ENCODE results near the gene ISCU. TPM values are rescaled to one million over a fixed set of nuclear protein-coding genes. Genes with fewer than 3 reads are reported as not detected.

Gene ISCU
- total and polyA plus RNA-seq, 9 of the 15 experiments (the other 6 are each of a cell fraction or from before 2014, with no cell fraction given): 15.9 to 92.5 (median 77.3) TPM

GRCh38 chr12:108514973-108515814, 47.2 kb upstream of the ISCU start, which contains the start of gene FICD (continued):
- TF ChIP-seq TSHZ1 (CRISPR knock-in tag; IDR thresholded peaks at IDR 0.05) (no peak), FOXP4 (CRISPR knock-in tag; IDR thresholded peaks at IDR 0.05; ENCODE audit: borderline replicate concordance) (peak; percentile 94), HNRNPH1 (optimal IDR thresholded peaks at IDR 0.05; ENCODE audit: low read depth, low read length) (no peak), ZNF444 (CRISPR knock-in tag; IDR thresholded peaks at IDR 0.05) (no peak), CTBP1 (IDR thresholded peaks at IDR 0.05; ENCODE audit: borderline replicate concordance) (peak; percentile 17; the same call in 1 of the 2 replicates), POLR2H (tag; IDR thresholded peaks at IDR 0.05; ENCODE audit: low read depth) (peak; percentile 62), OTX1 (CRISPR knock-in tag; IDR thresholded peaks at IDR 0.05) (no peak), CUX1 (CRISPR knock-in tag; IDR thresholded peaks at IDR 0.05) (no peak), E2F4 (CRISPR knock-in tag; IDR thresholded peaks at IDR 0.05; ENCODE audit: low read depth) (no peak), NCOR1 (IDR thresholded peaks at IDR 0.05) (no peak), HDGF (IDR thresholded peaks at IDR 0.05) (no peak), BMI1 (IDR thresholded peaks at IDR 0.05; ENCODE audit: low read length) (no peak), HNRNPLL (IDR thresholded peaks at IDR 0.05; ENCODE audit: low read depth, low read length, poor library complexity, severe bottlenecking) (peak; percentile 20), BRD4 (IDR thresholded peaks at IDR 0.05) (no peak), CBX2 (IDR thresholded peaks at IDR 0.05; ENCODE audit: insufficient read depth, low read length, poor library complexity, severe bottlenecking) (no peak)
